ENCODE results near the gene OR2Y1. TPM values are rescaled to one million over a fixed set of nuclear protein-coding genes. Genes with fewer than 3 reads are reported as not detected.
A peak's percentile ranks its signal among the peaks of the same experiment; 100 is the strongest.
"Not testable (repeated sequence)": the region's sequence is repeated elsewhere in the genome, so short reads cannot be mapped to it uniquely, and the experiment has no call there.

The OR2Y1 gene, protein sequence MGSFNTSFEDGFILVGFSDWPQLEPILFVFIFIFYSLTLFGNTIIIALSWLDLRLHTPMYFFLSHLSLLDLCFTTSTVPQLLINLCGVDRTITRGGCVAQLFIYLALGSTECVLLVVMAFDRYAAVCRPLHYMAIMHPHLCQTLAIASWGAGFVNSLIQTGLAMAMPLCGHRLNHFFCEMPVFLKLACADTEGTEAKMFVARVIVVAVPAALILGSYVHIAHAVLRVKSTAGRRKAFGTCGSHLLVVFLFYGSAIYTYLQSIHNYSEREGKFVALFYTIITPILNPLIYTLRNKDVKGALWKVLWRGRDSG
- not detected for total RNA-seq

DNA sequence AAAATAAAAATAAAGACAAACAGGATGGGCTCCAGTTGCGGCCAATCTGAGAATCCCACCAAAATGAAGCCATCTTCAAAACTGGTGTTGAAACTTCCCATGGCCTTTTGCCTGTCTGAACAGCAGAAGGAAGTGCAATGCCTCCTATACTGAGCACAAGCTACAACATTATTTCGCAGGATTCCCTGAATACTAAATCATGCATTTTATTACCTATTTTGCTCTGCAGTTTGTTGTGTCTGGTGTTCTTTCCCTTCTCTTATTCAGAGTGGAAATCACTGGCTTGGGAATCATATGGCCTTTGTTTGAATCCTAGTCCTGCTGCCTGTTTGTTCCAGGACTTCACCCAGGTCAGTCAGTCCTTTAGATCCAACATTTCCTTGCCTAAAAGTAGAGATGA, at the start of gene OR2Y1:
Gene OR2Y1, minus strand, starts transcription at position 101 of the 400 bp plus-strand sequence. Its CDS starts 0 bp downstream, at position 101.
- H3K27me3 Mint-ChIP-seq = peaks cover 29 to 30% of the 10 kb centered on the region in 2 donors
- H3K9me3 Mint-ChIP-seq = no peaks in the 10 kb centered on the region
- H3K4me3 Mint-ChIP-seq = no peak within 1 kb of the TSS
- DNase-seq (ENCODE audit: low spot score) (no peak), ATAC-seq (no peak)
- no peaks in the 10 kb centered on the region for H3K36me3 Mint-ChIP-seq
- no peak within 1 kb of the TSS for H3K27ac Mint-ChIP-seq
- no peaks in the 10 kb centered on the region for H3K4me1 Mint-ChIP-seq (ENCODE audit: low read depth in 2 of 2)

DNA sequence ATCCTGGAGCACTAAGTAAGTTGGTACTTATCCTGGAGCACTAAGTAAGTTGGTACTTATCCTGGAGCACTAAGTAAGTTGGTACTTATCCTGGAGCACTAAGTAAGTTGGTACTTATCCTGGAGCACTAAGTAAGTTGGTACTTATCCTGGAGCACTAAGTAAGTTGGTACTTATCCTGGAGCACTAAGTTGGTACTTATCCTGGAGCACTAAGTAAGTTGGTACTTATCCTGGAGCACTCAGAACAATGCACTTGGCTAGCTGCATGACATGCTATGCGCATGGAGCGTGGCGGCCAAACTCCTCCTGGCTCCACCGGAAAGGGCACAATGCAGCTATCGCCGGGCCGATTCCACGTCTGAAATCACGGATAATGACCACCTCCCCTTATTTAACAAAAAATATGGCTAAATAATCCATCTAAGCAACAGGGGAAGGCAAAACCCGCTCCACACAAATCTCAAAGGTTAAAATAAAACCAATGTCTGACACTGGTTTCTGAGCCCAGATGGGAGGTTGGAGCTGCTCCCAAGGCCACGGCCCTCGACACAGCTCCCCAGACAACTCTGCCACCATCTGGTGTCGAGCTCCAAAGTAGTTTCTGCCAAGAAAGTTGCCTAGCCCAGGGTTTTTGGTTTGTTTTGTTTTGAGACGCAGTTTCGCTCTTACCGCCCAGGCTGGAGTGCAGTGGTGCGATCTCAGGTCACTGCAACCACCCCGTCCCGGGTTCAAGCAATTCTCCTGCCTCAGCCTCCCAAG, 49.0 kb upstream of the OR2Y1 start:
- not testable (repeated sequence) for H3K27ac Mint-ChIP-seq, H3K27me3 Mint-ChIP-seq

GRCh38 chr5:180787711-180788431, 48.0 kb upstream of the OR2Y1 start:
- no peak for DNase-seq (ENCODE audit: low spot score)
- Mint-ChIP-seq H3K4me3 (no peak overlapping the region), H3K27ac (no peak overlapping the region), H3K4me1 (ENCODE audit: low read depth in 2 of 2) (peaks cover 5 to 34% of the 10 kb centered on the region in 2 donors), H3K36me3 (no peaks in the 10 kb centered on the region), H3K9me3 (no peaks in the 10 kb centered on the region), H3K27me3 (no peaks in the 10 kb centered on the region)
- no peak for ATAC-seq

More for the DNA sequence above, 49.0 kb upstream of the OR2Y1 start:
- not testable (repeated sequence) for DNase-seq (ENCODE audit: low spot score); H3K4me3 Mint-ChIP-seq; ATAC-seq; H3K9me3 Mint-ChIP-seq; H3K36me3 Mint-ChIP-seq
- H3K4me1 Mint-ChIP-seq (ENCODE audit: low read depth in 2 of 2) = peaks cover 15 to 40% of the 10 kb centered on the region in 2 donors

DNA sequence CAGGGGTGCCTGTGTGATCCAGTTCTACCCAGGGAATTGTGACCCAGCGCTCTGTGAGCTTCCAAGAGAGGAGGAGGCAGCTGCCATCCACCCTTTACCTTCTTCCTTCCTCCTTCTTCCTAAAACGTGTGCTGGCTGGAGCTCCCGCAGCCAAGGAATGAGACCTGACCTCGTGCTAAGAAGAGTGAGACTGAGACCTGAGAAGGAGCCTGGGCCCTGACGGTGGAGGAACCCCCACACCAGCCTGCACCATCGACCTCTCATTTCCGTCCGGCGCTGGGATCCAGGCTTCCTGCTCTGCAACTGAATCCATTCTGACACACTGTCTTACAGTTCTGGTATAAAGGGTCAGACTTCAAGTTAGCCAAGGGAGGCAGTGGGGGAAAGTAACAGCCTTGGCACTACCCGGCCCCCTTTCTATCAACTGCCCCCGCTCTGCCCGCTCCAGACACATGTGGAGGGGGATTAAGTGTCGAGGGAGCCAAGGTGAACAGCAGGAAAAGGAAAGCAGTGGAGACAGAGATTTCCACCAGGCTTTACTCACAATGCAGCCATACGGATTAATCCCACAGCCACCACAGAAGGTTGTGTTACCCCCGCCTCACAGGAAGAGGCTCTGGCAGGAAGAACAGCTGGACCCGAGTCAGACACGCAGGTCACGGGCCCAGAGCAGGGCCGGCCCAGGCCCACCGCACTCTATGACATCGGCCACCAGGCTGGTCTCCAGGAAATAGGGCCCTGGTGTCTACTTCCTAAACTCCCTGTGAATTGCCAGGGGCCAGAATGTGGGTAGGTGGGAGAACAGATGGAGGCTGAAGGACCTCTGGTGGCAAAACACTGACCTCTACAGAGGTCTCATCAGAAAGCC, 46.9 kb upstream of the OR2Y1 start:
- H3K27me3 Mint-ChIP-seq = no peaks in the 10 kb centered on the region
- peaks cover 5 to 32% of the 10 kb centered on the region in 2 donors for H3K4me1 Mint-ChIP-seq (ENCODE audit: low read depth in 2 of 2)
- ATAC-seq = no peak
- H3K9me3 Mint-ChIP-seq = no peaks in the 10 kb centered on the region
- no peaks in the 10 kb centered on the region for H3K36me3 Mint-ChIP-seq
- H3K27ac Mint-ChIP-seq = peak overlapping the region; percentile 43 to 82
- no peak for DNase-seq (ENCODE audit: low spot score)
- no peak overlapping the region for H3K4me3 Mint-ChIP-seq

DNA sequence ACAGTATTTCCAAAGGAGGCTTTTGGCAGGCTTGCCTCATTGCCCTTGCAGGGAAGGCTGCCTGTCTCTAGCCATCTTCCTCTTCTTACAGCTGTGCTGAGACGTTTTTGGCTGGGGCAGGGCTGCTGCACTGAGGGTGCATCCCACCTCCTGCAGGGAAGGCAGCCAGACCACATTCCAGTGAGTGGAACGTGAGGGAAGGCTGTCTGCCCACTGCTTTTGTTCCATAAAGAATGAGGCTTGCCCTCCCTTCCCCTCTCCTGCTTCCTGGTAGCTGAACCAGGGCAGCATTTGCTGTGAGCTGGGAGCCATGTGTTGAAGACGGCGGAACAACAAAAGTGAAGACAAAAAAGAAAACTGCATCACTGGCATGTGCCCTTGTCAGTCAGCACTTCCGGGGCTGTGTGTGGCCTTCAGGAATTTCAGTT, 46.0 kb upstream of the OR2Y1 start:
- peak overlapping the region in 1 of 2 donors; percentile 82 for H3K27ac Mint-ChIP-seq
- DNase-seq (ENCODE audit: low spot score) (no peak), ATAC-seq (no peak)
- H3K4me1 Mint-ChIP-seq (ENCODE audit: low read depth in 2 of 2) = peaks cover 5 to 29% of the 10 kb centered on the region in 2 donors
- H3K4me3 Mint-ChIP-seq = no peak overlapping the region
- H3K9me3 Mint-ChIP-seq = no peaks in the 10 kb centered on the region
- H3K36me3 Mint-ChIP-seq = no peaks in the 10 kb centered on the region
- no peaks in the 10 kb centered on the region for H3K27me3 Mint-ChIP-seq

- H3K4me1 Mint-ChIP-seq (ENCODE audit: low read depth in 2 of 2) = peaks cover 5 to 26% of the 10 kb centered on the region in 2 donors
- no peaks in the 10 kb centered on the region for H3K27me3 Mint-ChIP-seq
- DNase-seq (ENCODE audit: low spot score) (no peak), ATAC-seq (peak in 1 of 2 donors; percentile 48)
- H3K9me3 Mint-ChIP-seq = no peaks in the 10 kb centered on the region
- H3K36me3 Mint-ChIP-seq = no peaks in the 10 kb centered on the region
- no peak overlapping the region for H3K4me3 Mint-ChIP-seq
- peak overlapping the region in 1 of 2 donors; percentile 82 for H3K27ac Mint-ChIP-seq
Measured at GRCh38 chr5:180785121-180785781, 45.4 kb upstream of the OR2Y1 start.

DNA sequence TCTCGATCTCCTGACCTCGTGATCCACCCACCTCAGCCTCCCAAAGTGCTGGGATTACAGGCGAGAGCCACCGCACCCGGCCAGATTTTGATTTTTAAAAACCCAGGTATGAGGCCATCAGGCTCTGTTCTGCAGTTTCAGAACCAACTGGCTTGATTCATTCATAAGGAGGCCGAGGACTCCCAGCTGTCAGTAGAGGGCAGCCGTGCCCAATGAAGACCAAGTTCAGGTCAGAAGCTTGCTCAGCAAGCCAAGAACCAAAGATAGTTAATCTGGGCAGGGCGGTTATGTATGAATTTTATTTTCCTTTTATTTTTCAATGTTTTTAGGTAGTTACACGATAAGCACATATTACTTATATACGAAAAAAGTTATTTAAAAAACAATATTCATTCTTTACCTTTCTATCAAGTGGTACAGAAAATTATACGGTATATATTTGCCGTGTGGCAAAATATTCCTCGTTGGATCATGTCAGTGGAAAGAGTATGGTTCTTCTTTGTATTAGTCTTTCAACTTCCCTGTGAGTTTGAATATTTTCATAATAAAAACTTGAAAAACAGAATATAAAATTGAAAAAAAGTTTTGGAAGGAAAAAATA, 44.7 kb upstream of the OR2Y1 start:
- Mint-ChIP-seq H3K9me3 (no peaks in the 10 kb centered on the region), H3K4me3 (no peak overlapping the region), H3K27me3 (no peaks in the 10 kb centered on the region), H3K27ac (no peak overlapping the region), H3K4me1 (ENCODE audit: low read depth in 2 of 2) (peaks cover 5 to 25% of the 10 kb centered on the region in 2 donors), H3K36me3 (no peaks in the 10 kb centered on the region)
- ATAC-seq (peak; percentile 61 to 70), DNase-seq (ENCODE audit: low spot score) (no peak)

GRCh38 chr5:180783340-180784052, 43.6 kb upstream of the OR2Y1 start:
- Mint-ChIP-seq H3K27ac (no peak overlapping the region), H3K27me3 (no peaks in the 10 kb centered on the region), H3K9me3 (no peaks in the 10 kb centered on the region), H3K4me1 (ENCODE audit: low read depth in 2 of 2) (peaks cover 5 to 25% of the 10 kb centered on the region in 2 donors), H3K36me3 (no peaks in the 10 kb centered on the region), H3K4me3 (no peak overlapping the region)
- ATAC-seq = no peak
- no peak for DNase-seq (ENCODE audit: low spot score)

- no peaks in the 10 kb centered on the region for H3K27me3 Mint-ChIP-seq
- no peaks in the 10 kb centered on the region for H3K9me3 Mint-ChIP-seq
- no peak for ATAC-seq
- no peak overlapping the region for H3K27ac Mint-ChIP-seq
- peaks cover 5 to 23% of the 10 kb centered on the region in 2 donors for H3K4me1 Mint-ChIP-seq (ENCODE audit: low read depth in 2 of 2)
- H3K36me3 Mint-ChIP-seq = no peaks in the 10 kb centered on the region
- DNase-seq (ENCODE audit: low spot score) = no peak
- no peak overlapping the region for H3K4me3 Mint-ChIP-seq
Measured at GRCh38 chr5:180782748-180783147, 42.9 kb upstream of the OR2Y1 start.

- DNase-seq (ENCODE audit: low spot score); H3K27ac Mint-ChIP-seq; H3K9me3 Mint-ChIP-seq; H3K27me3 Mint-ChIP-seq; H3K36me3 Mint-ChIP-seq; ATAC-seq; H3K4me3 Mint-ChIP-seq: not testable (repeated sequence)
- H3K4me1 Mint-ChIP-seq (ENCODE audit: low read depth in 2 of 2) = peaks cover 5 to 16% of the 10 kb centered on the region in 2 donors
Measured at GRCh38 chr5:180781900-180782326, 42.1 kb upstream of the OR2Y1 start.

GRCh38 chr5:180779985-180780610, 40.2 kb upstream of the OR2Y1 start:
- DNase-seq (ENCODE audit: low spot score) = no peak

More at GRCh38 chr5:180779985-180780610, 40.2 kb upstream of the OR2Y1 start:
- no peak for ATAC-seq
- Mint-ChIP-seq H3K4me3 (no peak overlapping the region), H3K27ac (peak overlapping the region in 1 of 2 donors; percentile 14), H3K9me3 (no peaks in the 10 kb centered on the region), H3K36me3 (no peaks in the 10 kb centered on the region), H3K4me1 (ENCODE audit: low read depth in 2 of 2) (peaks cover 0 to 3% of the 10 kb centered on the region in 2 donors), H3K27me3 (no peaks in the 10 kb centered on the region)

All from natural killer cell treated with Interleukin-12 subunit alpha and Interleukin-12 subunit beta and Interleukin-15 and Interleukin-18, amount 100 ng/mL, for 72 hours (primary cell).